ENCODE measurements around the gene MAGEA8.
"Not testable (repeated sequence)": the region's sequence is repeated elsewhere in the genome, so short reads cannot be mapped to it uniquely, and the experiment has no call there.

MAGEA8 gene, protein sequence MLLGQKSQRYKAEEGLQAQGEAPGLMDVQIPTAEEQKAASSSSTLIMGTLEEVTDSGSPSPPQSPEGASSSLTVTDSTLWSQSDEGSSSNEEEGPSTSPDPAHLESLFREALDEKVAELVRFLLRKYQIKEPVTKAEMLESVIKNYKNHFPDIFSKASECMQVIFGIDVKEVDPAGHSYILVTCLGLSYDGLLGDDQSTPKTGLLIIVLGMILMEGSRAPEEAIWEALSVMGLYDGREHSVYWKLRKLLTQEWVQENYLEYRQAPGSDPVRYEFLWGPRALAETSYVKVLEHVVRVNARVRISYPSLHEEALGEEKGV

DNA sequence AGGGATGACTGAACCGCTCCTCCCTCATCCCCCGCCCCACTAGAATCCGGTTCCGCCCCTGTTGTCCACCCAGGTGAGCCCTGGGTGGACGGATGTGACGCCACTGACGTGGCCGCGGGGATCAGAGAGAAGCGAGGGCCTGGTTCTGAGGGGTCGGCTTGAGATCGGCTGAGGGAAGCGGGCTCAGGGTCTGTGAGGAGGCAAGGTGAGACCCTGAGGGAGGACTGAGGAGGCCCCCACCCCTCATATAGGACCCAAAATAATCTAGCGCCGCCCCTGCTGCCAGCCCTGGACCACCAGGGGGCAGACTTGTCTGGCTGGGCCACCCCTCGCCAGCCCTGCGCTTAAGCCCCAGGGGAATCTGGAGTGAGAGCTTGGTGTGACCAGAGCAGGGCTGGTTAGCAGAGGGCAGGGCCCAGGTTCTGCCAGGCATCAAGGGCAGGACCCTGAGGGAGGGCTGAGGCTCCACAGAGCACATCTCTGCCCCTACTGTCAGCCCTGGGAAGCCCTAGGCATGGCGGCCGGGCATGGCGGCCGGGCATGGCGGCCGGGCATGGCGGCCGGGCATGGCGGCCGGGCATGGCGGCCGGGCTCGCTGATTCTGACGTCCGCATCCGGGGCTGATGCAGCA is at the start of gene MAGEA8:
Gene MAGEA8, plus strand, starts transcription at position 103 of the 631 bp plus-strand sequence. CDS start 3,090 bp downstream, outside the sequence.
- Mint-ChIP-seq H3K4me3 (no peak within 1 kb of the TSS), H3K36me3 (no peaks in the 10 kb centered on the region), H3K9me3 (no peaks in the 10 kb centered on the region), H3K4me1 (no peaks in the 10 kb centered on the region), H3K27ac (no peak within 1 kb of the TSS)
- DNase-seq (ENCODE audit: low spot score in 2 of 2) (no peak), ATAC-seq (peak; percentile 47)

DNA sequence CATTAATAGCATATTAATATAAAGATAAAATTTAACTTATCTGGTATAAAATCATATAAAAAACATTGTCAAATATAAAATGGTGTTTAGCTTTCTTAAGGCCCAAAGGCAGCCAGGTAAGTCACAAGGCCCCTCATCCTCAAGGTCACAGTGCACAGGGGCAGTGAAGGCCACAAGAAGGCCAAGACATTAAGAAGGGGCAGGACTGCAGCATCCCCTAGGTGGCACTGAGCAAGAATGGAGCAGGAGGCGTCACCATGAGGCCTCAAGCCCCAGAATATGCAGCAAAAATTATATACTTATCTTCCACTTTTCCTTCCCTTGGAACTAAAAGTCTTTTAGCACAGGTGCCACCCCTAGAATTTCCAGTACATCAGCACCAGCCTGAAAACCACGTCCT is 49.5 kb upstream of the MAGEA8 start:
- ATAC-seq (no peak), DNase-seq (ENCODE audit: low spot score in 2 of 2) (no peak)
- H3K9me3 Mint-ChIP-seq, result no peaks in the 10 kb centered on the region
- no peak overlapping the region for H3K27ac Mint-ChIP-seq
- H3K4me1 Mint-ChIP-seq, result peaks cover 35% of the 10 kb centered on the region
- H3K36me3 Mint-ChIP-seq, result peaks cover 8% of the 10 kb centered on the region
- H3K4me3 Mint-ChIP-seq, result no peak overlapping the region

DNA sequence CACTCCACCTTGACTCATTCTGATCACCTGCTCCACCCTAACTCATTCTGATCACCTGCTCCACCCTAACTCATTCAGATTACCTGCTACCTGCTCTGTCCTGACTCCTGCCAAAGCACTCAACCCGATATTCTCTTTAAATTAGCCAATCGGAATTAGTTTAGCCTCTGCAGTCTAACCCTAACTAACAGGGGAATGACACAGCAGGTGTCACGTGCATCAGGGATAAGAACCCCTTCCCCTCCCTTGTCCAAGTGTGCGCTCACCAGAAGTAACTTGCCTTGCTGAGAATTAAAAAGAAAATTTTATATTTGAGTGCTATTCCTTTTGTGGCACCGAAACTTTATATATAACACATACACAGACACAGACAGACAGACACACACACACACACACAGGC is 44.3 kb upstream of the MAGEA8 start:
- not testable (repeated sequence) for H3K27ac Mint-ChIP-seq; DNase-seq (ENCODE audit: low spot score in 2 of 2)

DNA sequence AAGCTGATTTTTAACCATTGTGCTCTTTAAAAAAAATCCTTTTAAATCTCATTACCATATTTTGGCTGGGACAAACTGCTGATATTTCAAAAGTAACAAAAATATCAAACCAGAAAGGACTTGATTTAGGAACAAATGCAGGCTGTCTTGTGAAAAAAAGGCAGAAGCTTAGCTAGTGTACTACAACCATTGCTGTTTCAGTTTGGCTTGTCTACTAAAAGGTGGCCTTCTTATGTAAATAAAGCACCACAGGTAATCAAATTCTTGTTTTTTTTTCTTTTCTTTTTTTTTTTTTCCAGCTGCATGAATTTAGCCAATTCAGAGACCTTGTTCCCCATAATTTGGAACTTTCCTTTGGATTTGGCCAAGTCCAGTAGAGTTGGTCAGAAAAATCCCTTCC is 43.8 kb upstream of the MAGEA8 start:
- no peak overlapping the region for H3K4me3 Mint-ChIP-seq
- no peaks in the 10 kb centered on the region for H3K9me3 Mint-ChIP-seq
- no peaks in the 10 kb centered on the region for H3K36me3 Mint-ChIP-seq
- DNase-seq (ENCODE audit: low spot score in 2 of 2) (no peak), ATAC-seq (no peak)
- H3K4me1 Mint-ChIP-seq, result peaks cover 6% of the 10 kb centered on the region
- no peak overlapping the region for H3K27ac Mint-ChIP-seq

More for the DNA sequence above, 44.3 kb upstream of the MAGEA8 start:
- not testable (repeated sequence) for H3K4me1 Mint-ChIP-seq, H3K36me3 Mint-ChIP-seq, H3K9me3 Mint-ChIP-seq, H3K4me3 Mint-ChIP-seq, ATAC-seq

DNA sequence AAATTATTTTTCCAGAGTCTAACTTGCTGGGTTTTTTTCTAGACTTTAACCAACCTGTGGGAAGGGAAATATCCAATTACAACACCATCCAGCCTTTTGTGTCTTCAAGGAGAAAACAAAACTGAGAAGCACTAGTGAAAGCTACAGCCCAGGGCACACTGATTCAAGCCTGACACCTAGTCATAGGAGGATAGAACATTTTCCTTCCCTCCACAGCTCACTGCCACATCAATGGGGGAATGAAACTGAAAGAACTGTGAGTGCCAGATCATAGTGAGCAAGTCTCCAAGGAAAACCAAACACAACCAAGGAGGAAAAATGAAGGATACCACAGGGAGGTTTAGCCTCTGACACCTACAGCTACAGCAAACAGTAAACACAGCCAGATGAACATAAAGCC is 43.3 kb upstream of the MAGEA8 start:
- H3K36me3 Mint-ChIP-seq, result no peaks in the 10 kb centered on the region
- no peak overlapping the region for H3K27ac Mint-ChIP-seq
- no peak for DNase-seq (ENCODE audit: low spot score in 2 of 2)
- no peak overlapping the region for H3K4me3 Mint-ChIP-seq
- peaks cover 6% of the 10 kb centered on the region for H3K4me1 Mint-ChIP-seq
- peak; percentile 82 for ATAC-seq
- no peaks in the 10 kb centered on the region for H3K9me3 Mint-ChIP-seq

DNA sequence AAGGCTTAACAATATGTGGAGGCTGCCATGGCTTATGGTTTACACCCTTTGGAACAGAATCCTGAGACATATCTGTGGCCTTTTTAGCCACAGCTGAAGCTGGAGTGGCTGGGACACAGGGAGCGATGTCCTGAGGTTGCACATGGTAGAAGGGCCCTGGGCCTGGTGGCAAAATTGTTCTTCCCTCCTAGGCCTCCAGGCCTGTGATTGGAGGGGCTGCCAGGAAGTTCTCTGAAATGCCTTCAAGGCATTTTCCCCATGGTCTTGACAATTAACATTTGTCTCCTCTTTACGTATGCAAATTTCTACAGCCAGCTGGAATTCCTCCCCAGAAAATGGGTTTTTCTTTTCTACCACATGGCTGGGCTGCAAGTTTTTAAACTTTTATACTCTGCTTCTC is 39.1 kb upstream of the MAGEA8 start:
- DNase-seq (ENCODE audit: low spot score in 2 of 2) (no peak), ATAC-seq (no peak)
- peaks cover 6% of the 10 kb centered on the region for H3K4me1 Mint-ChIP-seq
- H3K4me3 Mint-ChIP-seq, result no peak overlapping the region
- no peak overlapping the region for H3K27ac Mint-ChIP-seq
- H3K9me3 Mint-ChIP-seq, result no peaks in the 10 kb centered on the region
- no peaks in the 10 kb centered on the region for H3K36me3 Mint-ChIP-seq

DNA sequence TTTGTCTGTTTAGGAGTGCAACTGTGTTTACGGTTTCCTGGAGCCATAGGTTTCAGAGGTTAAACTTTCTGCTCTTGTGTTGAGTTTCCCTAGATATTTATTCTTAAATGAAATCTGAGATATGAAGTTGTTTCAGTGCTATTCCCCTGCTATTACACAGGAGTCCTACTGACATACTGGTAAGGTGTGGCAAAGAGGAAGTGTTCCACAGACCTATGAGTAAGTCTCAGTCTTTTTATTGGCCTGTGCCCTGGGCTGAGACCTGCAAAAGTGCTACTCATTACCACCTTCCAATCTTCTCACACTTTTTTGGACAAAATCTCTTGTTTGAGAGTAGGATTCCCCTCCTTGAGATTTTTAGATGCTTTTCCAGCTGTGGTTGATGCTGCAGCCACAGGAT is 35.6 kb upstream of the MAGEA8 start:
- ATAC-seq (no peak), DNase-seq (ENCODE audit: low spot score in 2 of 2) (no peak)
- Mint-ChIP-seq H3K27ac (no peak overlapping the region), H3K4me3 (no peak overlapping the region), H3K9me3 (no peaks in the 10 kb centered on the region), H3K36me3 (no peaks in the 10 kb centered on the region), H3K4me1 (no peaks in the 10 kb centered on the region)

DNA sequence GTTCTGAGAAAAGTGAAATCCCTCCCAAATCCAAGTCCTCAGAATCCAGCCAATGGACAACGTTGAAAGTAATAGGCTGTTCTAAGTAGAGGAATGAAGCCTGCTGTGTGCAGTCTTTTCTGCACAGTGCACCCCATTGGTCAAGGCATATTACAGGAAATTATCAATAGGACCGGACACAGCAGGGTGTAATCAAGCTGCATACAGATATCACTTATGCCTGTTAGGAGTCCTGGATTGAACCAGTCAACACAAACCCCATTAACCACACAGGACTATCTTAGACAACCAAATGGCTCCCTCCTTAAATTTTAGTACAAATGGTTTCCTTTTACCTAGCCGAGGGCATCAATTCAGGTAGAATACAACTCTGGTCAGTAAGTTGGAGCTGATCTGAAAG is 34.2 kb upstream of the MAGEA8 start:
- H3K4me1 Mint-ChIP-seq, result no peaks in the 10 kb centered on the region
- no peaks in the 10 kb centered on the region for H3K36me3 Mint-ChIP-seq
- no peak for ATAC-seq
- no peaks in the 10 kb centered on the region for H3K9me3 Mint-ChIP-seq
- H3K4me3 Mint-ChIP-seq, result no peak overlapping the region
- DNase-seq (ENCODE audit: low spot score in 2 of 2), result no peak
- no peak overlapping the region for H3K27ac Mint-ChIP-seq

DNA sequence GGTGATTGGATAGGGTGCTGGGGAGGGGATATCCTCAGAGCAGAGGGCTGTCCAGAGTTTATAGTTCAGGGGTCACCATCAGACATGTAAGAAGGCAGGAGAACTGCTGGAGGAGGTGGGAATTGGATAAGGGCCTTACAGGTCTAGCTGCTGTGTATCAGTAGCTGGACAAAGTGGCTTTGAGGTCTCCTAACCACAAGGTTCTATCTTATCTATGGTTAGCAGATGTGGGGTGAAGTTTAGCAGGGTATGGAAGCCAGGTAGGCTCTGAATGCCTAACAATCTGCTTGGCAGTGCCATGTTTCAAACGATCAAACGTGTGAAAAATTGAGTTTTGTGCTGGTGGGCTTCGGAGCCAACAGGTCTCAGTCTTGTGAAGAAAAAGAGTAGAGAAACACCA is 32.1 kb upstream of the MAGEA8 start:
- H3K9me3 Mint-ChIP-seq, result no peaks in the 10 kb centered on the region
- no peak overlapping the region for H3K27ac Mint-ChIP-seq
- ATAC-seq, result no peak
- no peak overlapping the region for H3K4me3 Mint-ChIP-seq
- H3K36me3 Mint-ChIP-seq, result no peaks in the 10 kb centered on the region
- DNase-seq (ENCODE audit: low spot score in 2 of 2), result no peak
- H3K4me1 Mint-ChIP-seq, result no peaks in the 10 kb centered on the region

DNA sequence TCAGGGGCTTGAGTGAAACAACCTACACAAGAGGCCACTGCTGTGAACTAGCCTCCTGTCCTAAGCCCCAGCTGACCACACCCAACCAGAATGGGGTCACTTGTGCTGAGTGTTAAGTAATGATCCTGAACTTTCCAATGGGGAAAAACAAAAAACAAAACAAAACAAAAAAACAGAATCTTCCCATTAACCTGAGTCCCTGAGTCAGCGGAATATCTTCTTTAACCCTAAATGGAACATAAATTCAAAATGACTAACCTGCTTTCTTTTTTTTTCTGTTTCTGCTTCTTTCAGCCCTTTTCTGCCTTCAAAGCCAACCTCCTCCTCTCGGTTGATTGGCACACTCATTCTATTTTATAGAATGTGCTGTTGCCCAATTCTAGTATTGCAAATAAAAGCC is 31.2 kb upstream of the MAGEA8 start:
- no peak for DNase-seq (ENCODE audit: low spot score in 2 of 2)
- Mint-ChIP-seq H3K36me3 (no peaks in the 10 kb centered on the region), H3K27ac (no peak overlapping the region), H3K9me3 (no peaks in the 10 kb centered on the region), H3K4me3 (no peak overlapping the region), H3K4me1 (no peaks in the 10 kb centered on the region)
- ATAC-seq, result no peak

DNA sequence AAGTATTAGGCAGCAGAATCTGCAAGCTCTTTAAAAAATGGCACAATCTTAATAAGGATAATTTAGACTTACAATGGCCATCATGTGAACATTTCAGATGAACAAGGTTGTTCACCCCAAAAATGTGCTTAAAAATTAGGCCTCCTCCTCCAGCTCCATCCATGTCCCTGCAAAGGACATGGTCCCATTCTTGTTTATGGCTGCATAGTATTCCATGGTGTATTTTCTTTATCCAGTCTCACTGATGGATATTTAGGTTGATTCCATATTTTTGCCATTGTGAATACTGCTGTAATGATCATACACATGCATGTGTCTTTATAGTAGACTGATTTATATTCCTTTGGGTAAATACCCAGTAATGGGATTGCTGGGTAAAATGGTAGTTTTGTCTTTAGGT is 29.1 kb upstream of the MAGEA8 start:
- H3K9me3 Mint-ChIP-seq, result no peaks in the 10 kb centered on the region
- H3K36me3 Mint-ChIP-seq, result no peaks in the 10 kb centered on the region
- no peak overlapping the region for H3K27ac Mint-ChIP-seq

DNA sequence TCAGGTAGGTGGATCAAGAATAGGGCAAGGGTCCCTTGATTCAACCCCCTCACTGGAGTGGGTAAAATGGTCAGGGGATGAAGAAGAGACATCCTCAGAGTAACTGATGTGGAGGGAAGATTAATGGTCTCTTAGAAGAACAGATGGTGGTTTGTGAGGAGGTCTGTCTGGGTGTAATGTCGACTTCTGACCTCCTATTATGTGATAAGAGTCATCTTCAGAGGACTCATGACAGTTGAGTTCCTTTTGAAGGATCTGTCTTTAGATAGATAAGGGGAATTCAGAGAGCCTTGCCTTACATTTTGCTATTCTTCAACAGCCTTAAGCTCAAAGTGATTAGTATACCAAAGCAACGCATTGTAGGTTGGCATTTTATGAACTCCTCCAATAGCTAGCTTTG is 27.1 kb upstream of the MAGEA8 start:
- Mint-ChIP-seq H3K9me3 (no peaks in the 10 kb centered on the region), H3K4me1 (peaks cover 7% of the 10 kb centered on the region), H3K4me3 (no peak overlapping the region), H3K36me3 (no peaks in the 10 kb centered on the region), H3K27ac (no peak overlapping the region)
- ATAC-seq, result no peak
- no peak for DNase-seq (ENCODE audit: low spot score in 2 of 2)

More for the DNA sequence above, 29.1 kb upstream of the MAGEA8 start:
- ATAC-seq (no peak), DNase-seq (ENCODE audit: low spot score in 2 of 2) (no peak)
- Mint-ChIP-seq H3K4me3 (no peak overlapping the region), H3K4me1 (no peaks in the 10 kb centered on the region)

DNA sequence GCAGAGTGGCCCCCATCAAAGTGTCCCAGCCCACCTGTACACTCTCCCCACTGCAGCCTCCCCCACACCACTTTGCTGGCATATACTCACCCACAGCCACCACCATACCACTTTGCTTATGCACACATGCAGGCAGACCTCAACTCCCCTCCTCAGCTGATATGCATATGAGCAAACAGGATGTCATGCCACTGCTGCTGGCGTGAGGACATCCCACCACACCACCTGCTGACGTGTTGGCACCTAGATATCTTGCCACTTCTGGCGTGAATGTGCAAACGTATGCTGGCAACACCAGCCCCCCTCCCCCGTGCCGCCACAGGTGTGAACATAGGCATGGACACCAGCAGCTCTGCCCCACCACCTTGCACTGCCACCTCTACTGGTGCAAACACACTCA is 22.4 kb upstream of the MAGEA8 start:
- DNase-seq (ENCODE audit: low spot score in 2 of 2) (no peak), ATAC-seq (peak; percentile 75)
- H3K4me3 Mint-ChIP-seq, result no peak overlapping the region
- H3K36me3 Mint-ChIP-seq, result no peaks in the 10 kb centered on the region
- no peak overlapping the region for H3K27ac Mint-ChIP-seq
- peaks cover 9% of the 10 kb centered on the region for H3K4me1 Mint-ChIP-seq
- peaks cover 4% of the 10 kb centered on the region for H3K9me3 Mint-ChIP-seq

DNA sequence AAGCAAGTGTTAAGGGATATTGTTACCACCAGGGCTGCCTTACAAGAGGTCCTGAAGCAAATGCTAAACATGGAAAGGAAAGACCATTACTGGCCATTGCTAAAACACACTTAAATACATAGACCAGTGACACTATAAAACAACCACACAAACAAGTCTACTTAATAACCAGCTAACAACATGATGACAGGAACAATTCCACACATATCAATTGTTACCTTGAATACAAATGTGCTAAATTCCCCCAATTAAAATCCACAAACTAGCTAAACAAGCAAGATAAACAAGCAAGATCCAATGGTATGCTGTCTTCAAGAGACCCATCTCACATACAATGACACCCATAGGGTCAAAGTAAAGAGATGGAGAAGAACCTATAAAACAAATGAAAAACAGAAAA is 20.5 kb upstream of the MAGEA8 start:
- peaks cover 9% of the 10 kb centered on the region for H3K4me1 Mint-ChIP-seq
- DNase-seq (ENCODE audit: low spot score in 2 of 2) (no peak), ATAC-seq (no peak)

DNA sequence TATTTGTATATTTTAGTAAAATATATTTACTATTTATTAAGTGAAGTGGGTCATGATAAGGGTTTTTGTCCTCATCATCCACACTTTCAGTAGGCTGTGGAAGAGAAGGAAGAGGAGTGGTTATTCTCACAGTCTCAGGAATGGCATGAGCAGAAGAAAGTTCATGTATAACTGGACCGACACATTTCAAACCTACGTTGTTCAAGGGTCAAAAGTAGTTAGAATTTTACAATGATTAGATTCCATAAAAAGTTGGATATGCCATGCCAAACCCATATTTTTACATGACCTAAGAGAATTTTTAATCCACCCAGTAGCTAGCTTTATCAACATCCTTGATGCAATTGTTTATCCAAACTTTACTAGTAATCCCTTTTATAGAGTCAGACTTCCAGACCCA is 15.6 kb upstream of the MAGEA8 start:
- H3K36me3 Mint-ChIP-seq, result no peaks in the 10 kb centered on the region
- ATAC-seq (no peak), DNase-seq (ENCODE audit: low spot score in 2 of 2) (no peak)
- no peak overlapping the region for H3K27ac Mint-ChIP-seq
- no peak overlapping the region for H3K4me3 Mint-ChIP-seq
- no peaks in the 10 kb centered on the region for H3K9me3 Mint-ChIP-seq
- no peaks in the 10 kb centered on the region for H3K4me1 Mint-ChIP-seq

More for the DNA sequence above, 20.5 kb upstream of the MAGEA8 start:
- Mint-ChIP-seq H3K9me3 (peaks cover 4% of the 10 kb centered on the region), H3K4me3 (no peak overlapping the region), H3K36me3 (no peaks in the 10 kb centered on the region), H3K27ac (no peak overlapping the region)

DNA sequence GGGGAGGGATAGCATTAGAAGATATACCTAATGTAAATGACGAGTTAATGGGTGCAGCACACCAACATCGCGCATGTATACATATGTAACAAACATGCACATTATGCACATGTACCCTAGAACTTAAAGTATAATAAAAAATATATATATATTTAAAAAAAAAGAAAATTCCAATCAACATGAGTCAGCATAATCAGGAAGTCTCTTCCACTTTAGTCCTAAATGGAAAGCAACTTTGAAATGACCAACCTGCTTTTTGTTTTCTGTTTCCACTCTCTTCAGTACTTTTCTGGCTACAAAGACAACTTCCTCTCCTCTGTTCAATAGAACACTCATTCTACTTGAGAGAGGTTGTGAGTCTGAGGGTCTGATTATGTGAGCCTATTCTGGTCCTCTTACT is 13.5 kb upstream of the MAGEA8 start:
- Mint-ChIP-seq H3K4me1 (peaks cover 6% of the 10 kb centered on the region), H3K4me3 (no peak overlapping the region), H3K27ac (no peak overlapping the region), H3K9me3 (no peaks in the 10 kb centered on the region), H3K36me3 (no peaks in the 10 kb centered on the region)
- no peak for DNase-seq (ENCODE audit: low spot score in 2 of 2)
- ATAC-seq, result no peak
